ENCODE measurements around the gene LRRC1.

GRCh38 chr6:53889365-53889764 lies 94.6 kb downstream of the LRRC1 start:
- TF ChIP-seq CTCF (optimal IDR thresholded peaks at IDR 0.05 in 1 of 3, IDR thresholded peaks at IDR 0.05 in 1 of 3, conservative IDR thresholded peaks at IDR 0.05 in 1 of 3; ENCODE audit: extremely low read depth in 1 of 3, insufficient read depth in 2 of 3, low read length in 3 of 3) (no peak), EZH2 (IDR thresholded peaks at IDR 0.05; ENCODE audit: low read length) (no peak)

Measured in keratinocyte (primary cell).